ENCODE results near the gene MYO18B. TPM values are rescaled to one million over a fixed set of nuclear protein-coding genes. Genes with fewer than 3 reads are reported as not detected.

Gene MYO18B
- total RNA-seq, 2 experiments from 2014 or later: 1.6 to 1.8 TPM

DNA sequence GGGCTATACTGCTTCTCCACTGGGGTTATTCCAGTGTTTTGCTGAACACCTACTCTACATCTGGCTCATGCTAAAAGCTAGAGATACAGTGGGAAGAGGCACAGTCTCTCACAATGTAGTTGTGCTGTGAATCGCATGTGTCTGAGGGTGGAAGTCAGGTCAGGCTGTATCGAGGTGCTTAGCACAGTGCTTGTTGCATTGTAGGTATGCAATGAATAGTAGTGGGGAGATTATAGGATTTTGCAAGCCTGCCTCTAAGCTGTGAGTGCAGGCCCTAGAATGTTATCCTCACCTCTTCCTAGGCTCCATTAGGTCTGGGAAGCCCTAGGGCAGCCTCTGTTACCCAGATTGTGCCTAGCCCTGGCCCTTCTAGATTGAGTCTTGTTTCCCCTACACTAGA, 37.4 kb downstream of the MYO18B start:
- no peaks in the 10 kb centered on the region for H3K9me3 Mint-ChIP-seq
- H3K36me3 Mint-ChIP-seq (ENCODE audit: low read depth): no peaks in the 10 kb centered on the region
- peaks cover 2% of the 10 kb centered on the region for H3K27me3 Mint-ChIP-seq
- no peak for ATAC-seq
- ChIA-PET CTCF (no interaction called here), POLR2A (no interaction called here)
- no peaks in the 10 kb centered on the region for H3K4me1 Mint-ChIP-seq (ENCODE audit: low read depth)
- TF ChIP-seq, protein P1, sequence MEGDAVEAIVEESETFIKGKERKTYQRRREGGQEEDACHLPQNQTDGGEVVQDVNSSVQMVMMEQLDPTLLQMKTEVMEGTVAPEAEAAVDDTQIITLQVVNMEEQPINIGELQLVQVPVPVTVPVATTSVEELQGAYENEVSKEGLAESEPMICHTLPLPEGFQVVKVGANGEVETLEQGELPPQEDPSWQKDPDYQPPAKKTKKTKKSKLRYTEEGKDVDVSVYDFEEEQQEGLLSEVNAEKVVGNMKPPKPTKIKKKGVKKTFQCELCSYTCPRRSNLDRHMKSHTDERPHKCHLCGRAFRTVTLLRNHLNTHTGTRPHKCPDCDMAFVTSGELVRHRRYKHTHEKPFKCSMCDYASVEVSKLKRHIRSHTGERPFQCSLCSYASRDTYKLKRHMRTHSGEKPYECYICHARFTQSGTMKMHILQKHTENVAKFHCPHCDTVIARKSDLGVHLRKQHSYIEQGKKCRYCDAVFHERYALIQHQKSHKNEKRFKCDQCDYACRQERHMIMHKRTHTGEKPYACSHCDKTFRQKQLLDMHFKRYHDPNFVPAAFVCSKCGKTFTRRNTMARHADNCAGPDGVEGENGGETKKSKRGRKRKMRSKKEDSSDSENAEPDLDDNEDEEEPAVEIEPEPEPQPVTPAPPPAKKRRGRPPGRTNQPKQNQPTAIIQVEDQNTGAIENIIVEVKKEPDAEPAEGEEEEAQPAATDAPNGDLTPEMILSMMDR (IDR thresholded peaks at IDR 0.05): no peak
- no peak overlapping the region for H3K4me3 Mint-ChIP-seq
- intact Hi-C loops (cut with micrococcal nuclease): loop anchor here (5.0 to 10.0 kb wide), 2 partner anchors 75 to 553 kb away; no protein-coding TSS in a partner anchor
- no peak for DNase-seq
- no peak overlapping the region for H3K27ac Mint-ChIP-seq

DNA sequence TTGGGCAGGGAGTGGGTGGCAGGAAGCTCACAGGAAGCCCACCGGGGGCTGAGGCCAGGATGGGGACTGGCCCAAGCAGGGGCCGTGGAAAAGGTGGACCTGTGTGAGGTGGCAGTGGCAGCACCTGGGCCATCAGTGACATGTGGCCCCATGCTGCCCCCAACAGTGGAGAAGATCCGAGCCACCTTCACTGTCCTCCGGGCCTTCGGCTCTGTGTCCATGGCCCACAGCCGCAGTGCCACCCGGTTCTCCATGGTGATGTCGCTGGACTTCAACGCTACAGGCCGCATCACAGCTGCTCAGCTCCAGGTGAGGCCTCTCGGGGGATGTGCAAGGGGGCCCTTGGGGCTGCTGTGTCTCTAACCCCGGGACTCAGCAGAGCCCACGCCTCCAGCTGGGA, 37.9 kb downstream of the MYO18B start:
- TF ChIP-seq, protein P1 (IDR thresholded peaks at IDR 0.05): no peak

GRCh38 chr22:25780673-25781072, 38.7 kb downstream of the MYO18B start:
- Mint-ChIP-seq H3K27ac (no peak overlapping the region), H3K27me3 (peaks cover 2% of the 10 kb centered on the region), H3K4me1 (ENCODE audit: low read depth) (no peaks in the 10 kb centered on the region), H3K36me3 (ENCODE audit: low read depth) (no peaks in the 10 kb centered on the region), H3K4me3 (no peak overlapping the region), H3K9me3 (no peaks in the 10 kb centered on the region)
- TF ChIP-seq, protein P1 (IDR thresholded peaks at IDR 0.05): no peak
- DNase-seq (no peak), ATAC-seq (no peak)
- POLR2A ChIA-PET: no interaction called here
- CTCF ChIA-PET: no interaction called here
- intact Hi-C loops (cut with micrococcal nuclease): no loop called here

More for the DNA sequence above, 37.9 kb downstream of the MYO18B start:
- intact Hi-C loops (cut with micrococcal nuclease): loop anchor here (5.0 to 10.0 kb wide), 2 partner anchors 75 to 552 kb away; no protein-coding TSS in a partner anchor
- Mint-ChIP-seq H3K36me3 (ENCODE audit: low read depth) (no peaks in the 10 kb centered on the region), H3K9me3 (no peaks in the 10 kb centered on the region), H3K4me3 (no peak overlapping the region), H3K27ac (no peak overlapping the region), H3K27me3 (peaks cover 2% of the 10 kb centered on the region), H3K4me1 (ENCODE audit: low read depth) (no peaks in the 10 kb centered on the region)
- ATAC-seq (no peak), DNase-seq (no peak)
- CTCF ChIA-PET: no interaction called here
- POLR2A ChIA-PET: no interaction called here

GRCh38 chr22:25781801-25782200, 39.8 kb downstream of the MYO18B start:
- Mint-ChIP-seq H3K4me1 (ENCODE audit: low read depth) (no peaks in the 10 kb centered on the region), H3K4me3 (no peak overlapping the region), H3K9me3 (no peaks in the 10 kb centered on the region), H3K36me3 (ENCODE audit: low read depth) (no peaks in the 10 kb centered on the region), H3K27ac (no peak overlapping the region), H3K27me3 (peaks cover 2% of the 10 kb centered on the region)
- ChIA-PET POLR2A (no interaction called here), CTCF (interaction anchor here (1.1 to 1.5 kb wide), 2 partner anchors 9 to 549 kb away, joined by 3 to 5 read pairs; no protein-coding TSS in a partner anchor)
- TF ChIP-seq, protein P1 (IDR thresholded peaks at IDR 0.05): no peak
- DNase-seq: no peak
- ATAC-seq: no peak
- intact Hi-C loops (cut with micrococcal nuclease): no loop called here

- Mint-ChIP-seq H3K27ac (no peak overlapping the region), H3K27me3 (peaks cover 2% of the 10 kb centered on the region), H3K9me3 (no peaks in the 10 kb centered on the region), H3K36me3 (ENCODE audit: low read depth) (no peaks in the 10 kb centered on the region), H3K4me1 (ENCODE audit: low read depth) (no peaks in the 10 kb centered on the region), H3K4me3 (no peak overlapping the region)
- TF ChIP-seq, protein P1 (IDR thresholded peaks at IDR 0.05): no peak
- ATAC-seq (no peak), DNase-seq (no peak)
- intact Hi-C loops (cut with micrococcal nuclease): no loop called here
- ChIA-PET CTCF (interaction anchor here (1.5 kb wide), 1 partner anchor 10 kb away, joined by 5 read pairs; no protein-coding TSS in a partner anchor), POLR2A (no interaction called here)
Observed at GRCh38 chr22:25782831-25783230, 40.8 kb downstream of the MYO18B start.
